Stimulated activated CD4-positive, alpha-beta T cell treated with anti-CD3 and anti-CD28 coated beads, Interleukin-15, amount 100 ng/mL, for 48 hours (primary cell): ENCODE results near the gene TRA2B.

Source experiments
- DNase-seq, 2 donors: peaks; one replicate each; pipeline ENCODE4 v3.0.0-alpha.2; 2020; ENCODE audit warnings: low read depth in 2 of 2

Gene TRA2B

GRCh38 chr3:185937689-185938374, at the start of gene TRA2B:
TSS of gene TRA2B (minus strand) at chr3:185938014. CDS start at chr3:185937860, 154 bp downstream.
- peak; percentile 98 to 99 for DNase-seq

- no peak for DNase-seq
These were observed 48.5 kb upstream of the TRA2B start for GRCh38 chr3:185986198-185986777.

- DNase-seq, result no peak
These were observed 46.4 kb upstream of the TRA2B start for GRCh38 chr3:185984203-185984602.

- peak in 1 of 2 donors; percentile 35 for DNase-seq
These were observed 45.8 kb upstream of the TRA2B start for GRCh38 chr3:185983495-185984141.

GRCh38 chr3:185982632-185983031, 44.8 kb upstream of the TRA2B start:
- DNase-seq, result no peak

GRCh38 chr3:185981621-185982020, 43.8 kb upstream of the TRA2B start:
- no peak for DNase-seq

GRCh38 chr3:185979721-185980121, 41.9 kb upstream of the TRA2B start:
- DNase-seq, result no peak

GRCh38 chr3:185978516-185978915, 40.7 kb upstream of the TRA2B start:
- DNase-seq, result no peak

GRCh38 chr3:185977679-185978040, 39.8 kb upstream of the TRA2B start:
- no peak for DNase-seq

- peak; percentile 80 to 84 for DNase-seq
These were observed 39.3 kb upstream of the TRA2B start for GRCh38 chr3:185976977-185977678.

GRCh38 chr3:185976100-185976499, 38.3 kb upstream of the TRA2B start:
- no peak for DNase-seq

GRCh38 chr3:185971579-185971978, 33.8 kb upstream of the TRA2B start:
- no peak for DNase-seq

- DNase-seq, result no peak
These were observed 30.4 kb upstream of the TRA2B start for GRCh38 chr3:185968168-185968567.

- DNase-seq, result no peak
These were observed 28.8 kb upstream of the TRA2B start for GRCh38 chr3:185966655-185967054.

GRCh38 chr3:185965496-185965895, 27.7 kb upstream of the TRA2B start:
- no peak for DNase-seq

- DNase-seq, result no peak
These were observed 23.9 kb upstream of the TRA2B start for GRCh38 chr3:185961675-185962232.

- no peak for DNase-seq
These were observed 22.9 kb upstream of the TRA2B start for GRCh38 chr3:185960522-185961288.

- no peak for DNase-seq
These were observed 22.1 kb upstream of the TRA2B start for GRCh38 chr3:185959609-185960521.

- DNase-seq, result no peak
These were observed 20.8 kb upstream of the TRA2B start for GRCh38 chr3:185958626-185959025.

- no peak for DNase-seq
These were observed 18.4 kb upstream of the TRA2B start for GRCh38 chr3:185956244-185956643.

GRCh38 chr3:185954366-185954723, 16.5 kb upstream of the TRA2B start:
- DNase-seq, result no peak
